ENCODE results near the gene ABI1. TPM values are rescaled to one million over a fixed set of nuclear protein-coding genes. Genes with fewer than 3 reads are reported as not detected.
A peak's percentile ranks its signal among the peaks of the same experiment; 100 is the strongest.

The ABI1 gene
- total and polyA plus RNA-seq, 9 of the 15 experiments (the other 6 are each of a cell fraction or from before 2014, with no cell fraction given): 22.1 to 52.3 (median 39.0) TPM

DNA sequence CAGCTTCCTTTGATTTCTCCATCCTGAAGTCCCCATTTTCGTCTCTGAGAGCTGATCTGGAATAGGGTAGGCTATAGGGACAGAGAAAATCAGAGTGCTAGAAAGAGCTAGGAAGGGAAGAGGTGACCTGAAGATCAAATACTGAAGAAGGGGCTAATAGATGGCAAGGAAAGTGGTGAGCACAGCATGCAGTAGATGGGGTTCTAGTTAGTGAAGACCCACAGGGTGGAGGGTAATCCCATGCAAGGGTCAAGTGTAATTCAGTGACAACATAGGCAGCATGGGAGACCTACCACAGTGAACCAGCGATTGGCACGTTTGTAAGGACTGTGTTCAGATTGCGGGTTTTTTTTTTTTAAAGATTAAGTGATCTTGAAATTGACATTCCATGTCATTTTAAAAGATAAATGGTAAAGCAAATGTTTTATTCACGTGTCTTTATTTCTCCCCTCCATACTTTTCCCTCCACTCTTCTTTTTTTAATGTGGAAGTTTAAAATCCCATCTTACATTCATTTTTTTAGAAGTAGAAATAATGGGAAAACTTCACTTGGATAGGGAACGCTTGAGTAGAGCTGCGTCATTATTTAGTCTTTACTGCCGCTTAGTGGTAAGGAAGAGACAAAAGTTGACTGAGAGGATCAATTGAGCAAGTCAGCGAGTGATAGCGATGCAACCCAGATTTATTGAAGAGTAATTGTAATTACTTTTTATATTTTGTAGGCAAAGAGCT is 21.0 kb upstream of the ABI1 start (continued):
- TF ChIP-seq CEBPG (CRISPR knock-in tag; IDR thresholded peaks at IDR 0.05): no peak
- peak in 1 of 2 experiments; percentile 34; a peak in 1 of 4 replicates for TF ChIP-seq CEBPG (tag; conservative IDR thresholded peaks at IDR 0.05 in 1 of 2, IDR thresholded peaks at IDR 0.05 in 1 of 2)
- TF ChIP-seq ETV1 (tag; conservative IDR thresholded peaks at IDR 0.05; ENCODE audit: low read depth): no peak
- TF ChIP-seq SMC3 (conservative IDR thresholded peaks at IDR 0.05; ENCODE audit: insufficient read depth, low read depth, low read length): peak; percentile 69
- TF ChIP-seq RAD21 (CRISPR knock-in tag; conservative IDR thresholded peaks at IDR 0.05 in 1 of 2, IDR thresholded peaks at IDR 0.05 in 1 of 2): peak; percentile 86 to 94
- TF ChIP-seq RBM39 (optimal IDR thresholded peaks at IDR 0.05; ENCODE audit: low read depth, low read length): no peak

DNA sequence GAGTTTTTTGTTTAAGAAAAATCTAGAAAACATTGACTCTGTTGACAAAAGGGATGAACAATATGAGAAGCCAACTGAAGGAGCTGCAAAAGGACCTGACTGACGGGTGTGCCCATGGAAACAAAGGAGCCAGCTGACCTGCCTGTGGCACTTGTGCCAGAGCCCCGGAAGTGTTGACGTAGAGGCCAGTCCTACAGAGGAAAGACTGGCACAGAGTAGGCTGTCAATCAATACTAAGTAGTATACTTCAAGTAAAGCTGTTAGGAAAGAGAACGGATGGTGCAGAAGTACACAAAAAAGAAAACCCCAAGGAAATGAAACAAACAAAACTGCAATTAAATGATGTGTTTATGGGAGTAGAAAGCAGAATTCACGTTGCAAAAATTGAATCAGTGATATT is 19.0 kb upstream of the ABI1 start:
- 7% methylated on average over 5 of the region's 5 CpGs for WGBS (ENCODE audit: insufficient coverage, low coverage, missing lambda C conversion rate)
- Histone ChIP-seq H3K9me1 (ENCODE audit: control insufficient read depth, insufficient read depth, low read length) (no peaks in the 10 kb centered on the region), H3K4me3 (no peak overlapping the region), H2AFZ (ENCODE audit: low read depth, low read length) (no peak overlapping the region), H3K9ac (ENCODE audit: insufficient read depth in 1 of 2, low read depth in 2 of 2, low read length in 2 of 2) (no peak overlapping the region), H4K20me1 (replicated peaks; ENCODE audit: control insufficient read depth, insufficient read depth, low read length) (no peaks in the 10 kb centered on the region), H3K27me3 (ENCODE audit: control insufficient read depth in 2 of 2, insufficient read depth in 2 of 2, low read length in 2 of 2) (peaks cover 6 to 27% of the 10 kb centered on the region in 2 experiments; a peak in 4 of 5 replicates), H3K4me2 (ENCODE audit: insufficient read depth, low read length) (no peak overlapping the region), H3K4me1 (replicated peaks in 1 of 2; ENCODE audit: control insufficient read depth in 2 of 2, insufficient read depth in 2 of 2, low read length in 2 of 2) (no peaks in the 10 kb centered on the region; a peak in 1 of 5 replicates), H3K9me3 (replicated peaks; ENCODE audit: control insufficient read depth, insufficient read depth, low read depth, low read length) (no peaks in the 10 kb centered on the region), H3K36me3 (ENCODE audit: control insufficient read depth, insufficient read depth, low read length) (no peaks in the 10 kb centered on the region), H3K79me2 (ENCODE audit: control insufficient read depth, insufficient read depth, low read length) (no peaks in the 10 kb centered on the region), H3K27ac (ENCODE audit: extremely low read depth, low read depth, low read length) (no peak overlapping the region)
- ChIA-PET POLR2A (no interaction called here), CTCF (ENCODE audit: low intra/inter-chr PET ratio) (interaction anchor here (4.4 kb wide), 1 partner anchor 153 kb away, joined by 52 read pairs; no protein-coding TSS in a partner anchor)
- intact Hi-C loops (cut with micrococcal nuclease): loop anchor here (5.0 kb wide), 1 partner anchor 322 kb away; no protein-coding TSS in a partner anchor
- FAIRE-seq (no peak), DNase-seq (ENCODE audit: extremely low read depth in 1 of 4, low spot score in 3 of 4) (no peak), ATAC-seq (no peak)
- TF ChIP-seq CREBBP (IDR thresholded peaks at IDR 0.05; ENCODE audit: low read depth, low read length): no peak
- TF ChIP-seq JUN (IDR thresholded peaks at IDR 0.05; ENCODE audit: borderline replicate concordance, low read depth, low read length): no peak
- TF ChIP-seq JUN (CRISPR knock-in tag; IDR thresholded peaks at IDR 0.05; ENCODE audit: borderline replicate concordance): no peak
- no peak for TF ChIP-seq GABPA (tag; conservative IDR thresholded peaks at IDR 0.05; ENCODE audit: low read depth)
- TF ChIP-seq, protein P1, sequence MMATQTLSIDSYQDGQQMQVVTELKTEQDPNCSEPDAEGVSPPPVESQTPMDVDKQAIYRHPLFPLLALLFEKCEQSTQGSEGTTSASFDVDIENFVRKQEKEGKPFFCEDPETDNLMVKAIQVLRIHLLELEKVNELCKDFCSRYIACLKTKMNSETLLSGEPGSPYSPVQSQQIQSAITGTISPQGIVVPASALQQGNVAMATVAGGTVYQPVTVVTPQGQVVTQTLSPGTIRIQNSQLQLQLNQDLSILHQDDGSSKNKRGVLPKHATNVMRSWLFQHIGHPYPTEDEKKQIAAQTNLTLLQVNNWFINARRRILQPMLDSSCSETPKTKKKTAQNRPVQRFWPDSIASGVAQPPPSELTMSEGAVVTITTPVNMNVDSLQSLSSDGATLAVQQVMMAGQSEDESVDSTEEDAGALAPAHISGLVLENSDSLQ (IDR thresholded peaks at IDR 0.05): peak; percentile 70
- TF ChIP-seq ZNF699 (CRISPR knock-in tag; IDR thresholded peaks at IDR 0.05; ENCODE audit: insufficient replicate concordance): no peak
- peak; percentile 51 for TF ChIP-seq CBX8 (IDR thresholded peaks at IDR 0.05; ENCODE audit: borderline replicate concordance, extremely low read depth, low read depth, low read length, poor library complexity, severe bottlenecking)
- TF ChIP-seq ZNF431 (CRISPR knock-in tag; IDR thresholded peaks at IDR 0.05): no peak
- TF ChIP-seq SREBF1 (IDR thresholded peaks at IDR 0.05; ENCODE audit: borderline replicate concordance, low read depth, low read length): no peak
- no TSS peak for BruUV-seq (replicated peaks)
- in situ Hi-C loops (cut with MboI): no loop called here
